Activated naive CD8-positive, alpha-beta T cell treated with anti-CD3 and anti-CD28 coated beads, Interleukin-2, amount 50 U/mL, for 24 hours (primary cell): ENCODE data around the gene C1QTNF4.

Experiments used
- ATAC-seq: fragments of 150-1000 bp; cut with Tn5 transposase; one replicate; pipeline ENCODE4 v1.10.0; 2021
- DNase-seq: peaks from one replicate; pipeline ENCODE4 v3.0.0; 2021
- H3K27ac Mint-ChIP-seq: one replicate; pipeline ENCODE4 v1.8.0; 2021; ENCODE audit warnings: mild to moderate bottlenecking, mixed read lengths
- H3K27me3 Mint-ChIP-seq: one replicate; pipeline ENCODE4 v1.8.0; 2021; ENCODE audit warnings: mixed read lengths
- H3K36me3 Mint-ChIP-seq: one replicate; pipeline ENCODE4 v1.8.0; 2021; ENCODE audit warnings: low read depth, mixed read lengths
- H3K4me1 Mint-ChIP-seq: one replicate; pipeline ENCODE4 v1.8.0; 2021; ENCODE audit warnings: mixed read lengths
- H3K4me3 Mint-ChIP-seq: one replicate; pipeline ENCODE4 v1.8.0; 2021; ENCODE audit warnings: mild to moderate bottlenecking, moderate library complexity, mixed read lengths
- H3K9me3 Mint-ChIP-seq: one replicate; pipeline ENCODE4 v1.8.0; 2021; ENCODE audit warnings: mixed read lengths

C1QTNF4 gene

DNA sequence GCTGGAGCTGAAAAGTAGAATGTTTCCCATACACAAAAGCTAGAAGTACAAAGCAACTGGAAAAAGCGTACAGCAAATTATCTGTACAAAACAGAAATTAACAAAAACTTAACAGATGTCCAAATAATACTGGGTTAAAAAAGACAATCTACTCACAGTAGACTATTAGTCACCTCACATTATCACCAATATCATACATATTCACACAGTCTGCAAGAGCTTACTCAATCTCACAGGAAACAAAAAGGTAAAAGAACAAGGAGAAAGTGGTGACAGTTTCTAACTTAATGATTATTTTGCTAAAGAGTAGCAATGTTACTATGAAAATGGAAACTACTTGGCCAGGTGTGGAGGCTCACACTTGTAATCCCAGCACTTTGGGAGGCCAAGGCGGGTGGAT lies 53.1 kb downstream of the C1QTNF4 start:
- peak overlapping the region; percentile 54 for H3K4me3 Mint-ChIP-seq
- DNase-seq (no peak), ATAC-seq (no peak)
- H3K27ac Mint-ChIP-seq, result peak overlapping the region; percentile 86
- H3K9me3 Mint-ChIP-seq, result no peaks in the 10 kb centered on the region
- peaks cover 69% of the 10 kb centered on the region for H3K4me1 Mint-ChIP-seq
- H3K36me3 Mint-ChIP-seq, result peaks cover 27% of the 10 kb centered on the region
- H3K27me3 Mint-ChIP-seq, result no peaks in the 10 kb centered on the region

DNA sequence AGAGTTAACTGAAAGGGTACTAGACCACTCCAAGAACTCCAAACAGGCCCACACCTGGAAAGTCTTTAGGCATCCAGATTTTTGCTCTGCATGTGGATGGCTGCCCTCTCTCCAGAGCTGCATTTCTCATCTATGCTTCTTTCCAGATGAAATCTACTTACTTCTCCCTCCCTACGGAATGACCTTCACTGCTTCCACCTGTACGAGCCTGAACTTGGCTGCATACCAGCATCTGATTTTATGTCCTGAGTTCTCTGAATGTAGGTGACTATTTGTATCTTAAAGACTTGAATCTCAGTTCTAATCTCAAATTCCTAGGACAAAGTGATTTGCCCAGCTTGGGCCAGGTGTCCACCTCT lies 54.6 kb downstream of the C1QTNF4 start:
- Mint-ChIP-seq H3K27me3 (no peaks in the 10 kb centered on the region), H3K4me3 (peak overlapping the region; percentile 40), H3K36me3 (peaks cover 31% of the 10 kb centered on the region), H3K27ac (peak overlapping the region; percentile 86), H3K4me1 (peaks cover 70% of the 10 kb centered on the region), H3K9me3 (no peaks in the 10 kb centered on the region)
- ATAC-seq, result no peak
- no peak for DNase-seq
